HG03135 (cell line): ENCODE data around the gene SOCS6.

ENCODE experiments used
- ATAC-seq: cut with Tn5 transposase; IDR thresholded peaks from one replicate; pipeline ENCODE4 v1.9.1; 2021; ENCODE audit warnings: mild to moderate bottlenecking, moderate library complexity; ENCODE audit not compliant: unreplicated experiment

SOCS6 gene

GRCh38 chr18:70288171-70288850 lies 534 bp upstream of the SOCS6 start:
- ATAC-seq, result peak; percentile 20

- ATAC-seq, result peak; percentile 48
Observed at GRCh38 chr18:70289351-70290312, 787 bp downstream of the SOCS6 start.

- no peak for ATAC-seq
Observed at GRCh38 chr18:70290482-70291294, 1.8 kb downstream of the SOCS6 start.

GRCh38 chr18:70291295-70291574 lies 2.4 kb downstream of the SOCS6 start:
- no peak for ATAC-seq

GRCh38 chr18:70292628-70293027 lies 3.8 kb downstream of the SOCS6 start:
- ATAC-seq, result no peak

GRCh38 chr18:70293166-70293565 lies 4.3 kb downstream of the SOCS6 start:
- no peak for ATAC-seq

GRCh38 chr18:70294471-70295191 lies 5.8 kb downstream of the SOCS6 start:
- ATAC-seq, result no peak

- ATAC-seq, result no peak
Observed at GRCh38 chr18:70295192-70296188, 6.6 kb downstream of the SOCS6 start.

- no peak for ATAC-seq
Observed at GRCh38 chr18:70296289-70296688, 7.4 kb downstream of the SOCS6 start.

GRCh38 chr18:70296781-70297180 lies 7.9 kb downstream of the SOCS6 start:
- no peak for ATAC-seq

- no peak for ATAC-seq
Observed at GRCh38 chr18:70299393-70299792, 10.5 kb downstream of the SOCS6 start.

- no peak for ATAC-seq
Observed at GRCh38 chr18:70301667-70302066, 12.8 kb downstream of the SOCS6 start.

- ATAC-seq, result no peak
Observed at GRCh38 chr18:70308555-70309294, 19.9 kb downstream of the SOCS6 start.

GRCh38 chr18:70310560-70311320 lies 21.9 kb downstream of the SOCS6 start:
- ATAC-seq, result no peak

- no peak for ATAC-seq
Observed at GRCh38 chr18:70311726-70312125, 22.9 kb downstream of the SOCS6 start.

- ATAC-seq, result no peak
Observed at GRCh38 chr18:70313640-70314039, 24.8 kb downstream of the SOCS6 start.

- no peak for ATAC-seq
Observed at GRCh38 chr18:70314151-70314782, 25.4 kb downstream of the SOCS6 start.

GRCh38 chr18:70319187-70319586 lies 30.3 kb downstream of the SOCS6 start:
- ATAC-seq, result no peak
